ENCODE results near the gene RBM26.

RBM26 gene

GRCh38 chr13:79386125-79386826, 19.8 kb downstream of the RBM26 start:
- ChIA-PET CTCF (interaction anchor here (0.9 to 1.0 kb wide), 2 partner anchors 154 to 293 kb away, joined by 3 read pairs; no protein-coding TSS in a partner anchor), POLR2A (no interaction called here)
- DNase-seq (ENCODE audit: low read depth, low spot score) = no peak
- TF ChIP-seq, protein P1, sequence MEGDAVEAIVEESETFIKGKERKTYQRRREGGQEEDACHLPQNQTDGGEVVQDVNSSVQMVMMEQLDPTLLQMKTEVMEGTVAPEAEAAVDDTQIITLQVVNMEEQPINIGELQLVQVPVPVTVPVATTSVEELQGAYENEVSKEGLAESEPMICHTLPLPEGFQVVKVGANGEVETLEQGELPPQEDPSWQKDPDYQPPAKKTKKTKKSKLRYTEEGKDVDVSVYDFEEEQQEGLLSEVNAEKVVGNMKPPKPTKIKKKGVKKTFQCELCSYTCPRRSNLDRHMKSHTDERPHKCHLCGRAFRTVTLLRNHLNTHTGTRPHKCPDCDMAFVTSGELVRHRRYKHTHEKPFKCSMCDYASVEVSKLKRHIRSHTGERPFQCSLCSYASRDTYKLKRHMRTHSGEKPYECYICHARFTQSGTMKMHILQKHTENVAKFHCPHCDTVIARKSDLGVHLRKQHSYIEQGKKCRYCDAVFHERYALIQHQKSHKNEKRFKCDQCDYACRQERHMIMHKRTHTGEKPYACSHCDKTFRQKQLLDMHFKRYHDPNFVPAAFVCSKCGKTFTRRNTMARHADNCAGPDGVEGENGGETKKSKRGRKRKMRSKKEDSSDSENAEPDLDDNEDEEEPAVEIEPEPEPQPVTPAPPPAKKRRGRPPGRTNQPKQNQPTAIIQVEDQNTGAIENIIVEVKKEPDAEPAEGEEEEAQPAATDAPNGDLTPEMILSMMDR (IDR thresholded peaks at IDR 0.05; ENCODE audit: insufficient read depth, low read length, missing control alignments) = no peak
- no peak overlapping the region for H3K4me3 ChIP-seq (ENCODE audit: low read depth, low read length)

DNA sequence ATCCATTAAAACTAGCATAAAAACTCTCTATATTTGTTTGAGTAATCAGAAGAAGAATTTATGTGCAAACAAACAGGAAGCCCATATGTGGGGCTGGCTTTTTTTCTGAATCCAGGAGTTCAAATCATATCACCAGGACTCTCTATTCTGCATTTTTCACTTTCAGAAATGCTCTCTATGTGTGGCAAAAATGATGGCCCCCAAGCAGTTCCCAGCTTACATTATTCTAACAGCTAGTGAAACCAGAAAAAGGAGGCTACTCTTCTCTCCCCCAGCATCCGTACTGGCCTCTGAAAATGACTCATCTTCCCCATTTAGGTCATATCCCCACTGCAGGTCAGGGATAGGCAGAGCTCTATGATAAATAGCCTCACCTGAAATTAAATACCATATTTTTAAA, 20.4 kb downstream of the RBM26 start:
- TF ChIP-seq, protein P1 (IDR thresholded peaks at IDR 0.05; ENCODE audit: insufficient read depth, low read length, missing control alignments) = no peak
- ChIA-PET POLR2A (no interaction called here), CTCF (interaction anchor here (0.9 to 1.4 kb wide), 3 partner anchors 155 to 293 kb away, joined by 3 read pairs; no protein-coding TSS in a partner anchor)
- no peak for DNase-seq (ENCODE audit: low read depth, low spot score)
- no peak overlapping the region for H3K4me3 ChIP-seq (ENCODE audit: low read depth, low read length)

- DNase-seq (ENCODE audit: low read depth, low spot score) = no peak
- ChIA-PET POLR2A (interaction anchor here (0.6 kb wide), 1 partner anchor 44 kb away, joined by 3 read pairs; no protein-coding TSS in a partner anchor), CTCF (interaction anchor here (1.4 kb wide), 1 partner anchor 165 kb away, joined by 3 read pairs; no protein-coding TSS in a partner anchor)
- H3K4me3 ChIP-seq (ENCODE audit: low read depth, low read length) = no peak overlapping the region
- TF ChIP-seq, protein P1 (IDR thresholded peaks at IDR 0.05; ENCODE audit: insufficient read depth, low read length, missing control alignments) = no peak
Observed at GRCh38 chr13:79384022-79384610, 21.9 kb downstream of the RBM26 start.

GRCh38 chr13:79382545-79383275, 23.3 kb downstream of the RBM26 start:
- CTCF ChIA-PET = no interaction called here

GRCh38 chr13:79380997-79381396, 25.1 kb downstream of the RBM26 start:
- TF ChIP-seq, protein P1 (IDR thresholded peaks at IDR 0.05; ENCODE audit: insufficient read depth, low read length, missing control alignments) = no peak
- CTCF ChIA-PET = interaction anchor here (2.2 kb wide), 1 partner anchor 10 kb away, joined by 17 read pairs; no protein-coding TSS in a partner anchor
- no peak overlapping the region for H3K4me3 ChIP-seq (ENCODE audit: low read depth, low read length)
- POLR2A ChIA-PET = no interaction called here
- DNase-seq (ENCODE audit: low read depth, low spot score) = no peak

More at GRCh38 chr13:79382545-79383275, 23.3 kb downstream of the RBM26 start:
- TF ChIP-seq, protein P1 (IDR thresholded peaks at IDR 0.05; ENCODE audit: insufficient read depth, low read length, missing control alignments) = no peak
- POLR2A ChIA-PET = no interaction called here
- H3K4me3 ChIP-seq (ENCODE audit: low read depth, low read length) = no peak overlapping the region
- no peak for DNase-seq (ENCODE audit: low read depth, low spot score)

DNA sequence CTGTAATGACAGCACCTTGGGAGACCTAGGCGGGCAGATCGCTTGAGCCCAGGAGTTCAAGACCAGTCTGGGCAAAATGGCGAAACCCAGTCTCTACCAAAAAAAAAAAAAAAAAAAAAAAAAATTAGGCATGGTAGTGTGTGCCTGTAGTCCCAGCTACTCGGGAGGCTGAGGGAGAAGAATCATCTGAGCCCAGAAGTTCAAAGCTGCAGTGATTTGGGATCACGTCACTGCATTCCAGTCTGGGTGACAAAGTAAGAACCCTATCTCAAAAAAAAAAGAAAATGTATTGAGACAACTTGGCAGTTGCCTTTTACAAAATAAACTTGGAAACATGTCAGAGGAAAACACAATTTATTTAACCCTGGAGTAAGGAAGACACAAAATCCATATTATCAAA, 26.8 kb downstream of the RBM26 start:
- TF ChIP-seq, protein P1 (IDR thresholded peaks at IDR 0.05; ENCODE audit: insufficient read depth, low read length, missing control alignments) = no peak
- DNase-seq (ENCODE audit: low read depth, low spot score) = no peak
- H3K4me3 ChIP-seq (ENCODE audit: low read depth, low read length) = no peak overlapping the region
- POLR2A ChIA-PET = no interaction called here
- CTCF ChIA-PET = interaction anchor here (0.6 to 1.7 kb wide), 4 partner anchors 12 to 983 kb away, joined by 3 to 5 read pairs (median 3); no protein-coding TSS in a partner anchor

Measured in AG04449 (cell line).